NCI-H524 treated with DMSO at 0.1 percent for 48 hours (cell line): ENCODE measurements around the gene FCHO1.

Source experiments
- DNase-seq: peaks from one replicate; lab custom pipeline; 2025; lab: John Stamatoyannopoulos, UW

The FCHO1 gene

DNA sequence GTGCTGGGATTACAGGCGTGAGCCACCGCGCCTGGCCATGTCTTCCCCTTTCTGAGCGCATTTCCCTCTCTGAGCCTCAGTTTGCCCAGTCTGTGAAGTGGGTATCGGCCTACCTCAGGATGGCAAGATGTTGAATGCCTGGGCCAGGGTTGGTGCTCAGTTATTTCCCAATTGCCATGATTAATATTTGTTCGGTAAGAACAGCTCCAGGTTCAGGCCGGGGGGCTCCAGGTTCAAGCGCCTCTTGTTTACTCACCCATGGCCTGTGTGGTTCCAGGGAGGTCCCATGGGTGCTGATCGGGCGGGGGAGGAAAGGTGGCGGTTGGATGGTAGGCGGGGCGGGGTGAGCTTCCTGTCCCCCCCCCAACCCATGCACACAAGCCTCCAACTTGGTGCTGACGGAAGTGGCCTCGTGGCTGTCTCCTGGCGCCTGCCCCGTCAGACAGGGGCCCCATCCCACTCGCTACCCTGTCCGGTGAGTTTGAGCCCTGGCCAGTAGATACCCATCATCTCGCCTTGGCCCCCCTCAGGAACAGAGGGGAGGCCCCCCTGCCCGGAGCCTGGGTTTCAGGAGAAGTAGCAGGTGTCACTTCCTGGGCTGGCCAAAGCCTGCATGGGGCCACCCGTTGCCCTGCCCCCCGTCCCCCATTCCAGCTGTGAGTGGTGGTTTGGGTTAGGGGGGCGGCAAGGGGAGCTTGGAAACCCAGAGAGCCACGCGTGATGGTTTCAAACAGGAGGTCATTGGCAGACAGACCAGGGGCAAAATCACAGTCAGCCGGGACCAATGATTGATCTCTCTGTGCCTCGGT lies at the start of gene FCHO1:
FCHO1 (plus strand) TSS at position 375 of the 809 bp plus-strand sequence. CDS start 3,688 bp downstream, outside the sequence.
- DNase-seq = no peak

DNA sequence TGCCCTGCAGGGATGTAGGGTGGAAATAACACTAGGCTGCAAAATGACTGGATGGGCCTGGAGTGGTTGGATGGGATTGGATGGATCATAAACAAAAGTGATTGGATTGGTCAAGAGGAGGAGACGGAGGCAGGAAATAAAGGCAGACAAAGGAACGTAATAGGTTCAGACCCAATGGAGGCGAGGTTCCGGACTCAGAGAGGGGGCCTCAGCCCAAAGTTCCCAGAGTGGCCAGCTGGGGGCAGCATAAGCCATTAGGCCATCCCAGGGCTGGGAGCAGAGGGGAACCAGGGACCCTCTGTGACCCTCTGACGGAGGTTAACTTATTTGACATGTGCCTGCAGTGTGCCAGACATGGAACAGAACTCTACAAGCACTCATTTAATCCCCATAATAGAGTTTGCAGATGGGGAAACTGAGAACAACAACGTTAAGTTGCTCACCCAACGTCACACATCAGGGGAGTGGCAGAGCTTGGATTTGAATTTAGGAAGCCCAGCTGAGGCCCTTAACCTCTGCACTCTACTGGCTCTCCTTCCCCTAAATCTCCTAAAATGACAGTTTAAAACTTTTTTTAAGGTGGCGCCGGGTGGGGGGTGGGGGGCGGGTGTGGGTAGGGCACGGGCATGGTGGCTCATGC lies 47.3 kb upstream of the FCHO1 start:
- DNase-seq = no peak

- peak; percentile 63 for DNase-seq
Observed at GRCh38 chr19:17706750-17707181, 44.5 kb upstream of the FCHO1 start.

GRCh38 chr19:17711851-17712250 lies 39.4 kb upstream of the FCHO1 start:
- DNase-seq = no peak

DNA sequence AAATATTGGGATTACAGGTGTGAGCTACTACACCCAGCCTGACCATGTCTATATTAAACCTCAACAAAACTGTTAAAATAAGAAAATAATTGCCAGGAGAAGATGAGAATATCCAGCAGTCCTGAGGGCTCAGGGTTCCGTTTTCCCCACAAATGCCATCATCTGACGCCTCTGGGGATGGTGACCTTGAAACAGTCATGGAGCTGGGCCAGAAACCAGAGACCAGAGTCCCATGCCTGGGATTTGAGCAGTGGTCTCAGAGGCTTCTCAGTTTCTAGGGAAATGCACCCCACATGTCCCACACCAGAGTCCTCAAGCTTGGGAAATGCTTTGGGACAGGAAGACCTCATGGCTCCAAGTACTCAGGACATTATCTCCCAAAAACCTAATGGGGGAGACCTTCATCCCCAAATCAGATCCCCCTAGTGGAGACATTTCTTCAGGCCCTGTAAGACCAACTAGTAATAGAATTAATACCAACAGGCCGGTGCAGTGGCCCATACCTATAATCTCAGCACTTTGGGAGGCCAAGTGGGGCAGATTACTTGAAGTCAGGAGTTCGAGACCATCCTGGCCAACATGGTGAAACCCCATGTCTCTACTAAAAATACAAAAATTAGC lies 34.9 kb upstream of the FCHO1 start:
- no peak for DNase-seq

DNA sequence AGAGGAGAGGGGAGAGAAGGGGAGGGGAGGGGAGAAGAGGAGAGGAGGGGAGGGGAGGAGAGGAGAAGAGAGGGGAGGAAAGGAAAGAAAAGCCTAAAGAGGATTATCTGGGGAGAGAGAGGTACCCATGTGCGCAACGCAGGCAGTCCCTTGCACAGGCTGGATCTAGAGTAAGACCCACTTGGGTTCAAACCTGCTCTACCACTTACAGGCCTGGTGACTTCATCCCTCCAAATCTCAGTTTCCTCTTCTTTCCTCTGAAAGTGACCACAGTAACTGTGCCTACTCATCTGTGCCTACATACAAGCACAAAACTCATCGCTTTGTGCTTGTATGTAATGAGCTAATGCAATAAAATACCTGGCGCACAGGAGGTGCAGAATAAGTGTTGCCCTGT lies 32.7 kb upstream of the FCHO1 start:
- no peak for DNase-seq

DNA sequence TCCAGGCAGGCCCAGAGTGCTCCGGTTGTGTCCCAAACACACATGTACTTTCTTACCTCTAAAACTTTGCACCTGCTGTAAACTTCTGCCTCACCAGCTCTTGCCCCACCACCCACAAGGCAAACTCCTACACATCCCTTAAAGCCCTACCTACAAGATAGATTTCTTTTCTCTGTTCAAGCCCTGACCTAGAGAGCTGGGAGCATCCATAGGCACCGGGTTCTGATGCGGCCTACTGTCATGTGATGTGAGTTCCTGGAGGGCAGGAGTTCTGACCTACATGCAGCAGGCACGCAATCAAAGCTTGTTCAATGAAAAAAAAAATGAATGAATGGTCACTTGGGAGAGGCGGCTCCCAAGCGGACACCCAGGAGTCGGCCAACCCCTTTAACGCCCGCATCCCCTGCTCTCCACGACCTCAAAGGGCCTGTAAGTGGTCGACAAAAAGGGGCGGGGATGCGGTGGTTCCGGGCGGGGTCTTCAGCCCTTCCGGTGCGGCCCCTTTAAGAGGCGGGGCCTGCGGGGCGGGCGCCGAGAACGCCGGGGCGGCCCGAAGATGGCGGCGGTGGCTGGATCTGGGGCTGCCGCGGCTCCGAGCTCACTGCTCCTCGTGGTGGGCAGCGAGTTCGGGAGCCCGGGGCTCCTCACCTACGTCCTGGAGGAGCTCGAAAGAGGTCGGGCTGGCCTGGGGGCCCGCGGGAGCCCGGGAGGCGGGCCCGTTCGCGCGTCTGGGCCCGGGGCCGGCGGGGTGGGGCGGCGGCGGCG lies 32.1 kb upstream of the FCHO1 start, which contains the start of gene MAP1S:
MAP1S (plus strand) TSS at position 534 of the 765 bp plus-strand sequence; CDS start at position 557, 23 bp downstream.
- no peak for DNase-seq

DNA sequence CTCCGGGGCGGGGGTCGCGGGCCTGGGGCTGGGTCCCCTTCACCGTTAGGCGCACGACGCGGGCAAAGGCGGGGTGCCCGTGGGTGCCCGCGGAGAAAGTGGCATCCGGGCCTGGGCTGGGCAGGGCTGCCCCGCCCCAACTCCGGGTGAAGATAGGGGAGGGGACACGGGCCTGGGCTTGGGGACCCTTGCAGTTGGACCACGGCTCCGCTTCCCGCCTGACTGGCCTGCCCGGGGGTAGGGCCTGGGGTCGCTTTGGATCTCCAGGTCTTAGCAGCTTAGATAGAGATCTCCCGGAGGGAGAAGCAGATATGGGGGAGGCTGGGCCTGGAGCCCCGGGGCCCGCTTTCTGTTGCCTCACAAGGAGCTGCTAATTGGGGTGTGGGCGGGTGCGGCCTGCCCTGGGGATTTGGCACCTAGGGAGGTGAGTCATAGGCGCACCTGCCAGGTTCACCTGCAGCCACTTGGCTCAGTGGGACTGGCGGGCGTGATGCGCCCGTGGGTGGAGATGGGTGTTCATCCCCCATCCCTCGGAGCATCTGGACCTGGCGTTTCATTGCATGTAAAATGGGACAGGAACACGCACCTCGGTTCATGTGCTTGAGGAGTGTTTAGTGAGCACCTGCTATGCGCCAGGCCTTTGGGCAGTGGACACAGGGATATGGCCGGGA lies 31.4 kb upstream of the FCHO1 start:
- DNase-seq = no peak

- DNase-seq = no peak
Observed at GRCh38 chr19:17720440-17720839, 30.8 kb upstream of the FCHO1 start.

DNA sequence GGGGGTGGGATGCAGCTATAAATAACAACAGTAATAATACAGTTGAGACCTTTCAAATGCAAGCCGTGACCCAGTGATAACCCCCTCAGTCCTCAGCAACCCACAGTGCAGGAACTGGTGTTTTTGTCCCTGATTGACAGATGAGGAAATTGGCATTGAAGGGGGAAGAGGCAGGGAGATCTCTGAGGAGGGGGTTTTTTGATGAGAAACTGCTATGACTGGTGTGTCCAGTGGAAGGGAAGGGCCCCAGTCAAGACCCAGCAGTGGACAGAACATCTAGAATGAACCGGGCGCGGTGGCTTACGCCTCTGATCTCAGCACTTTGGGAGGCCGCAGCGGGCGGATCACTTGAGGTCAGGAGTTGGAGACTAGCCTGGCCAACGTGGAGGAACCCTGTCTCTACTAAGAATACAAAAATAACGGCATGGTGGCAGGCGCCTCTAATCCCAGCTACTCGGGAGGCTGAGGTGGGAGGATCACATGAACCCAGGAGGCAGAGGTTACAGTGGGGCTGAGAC lies 30.1 kb upstream of the FCHO1 start:
- DNase-seq = no peak

DNA sequence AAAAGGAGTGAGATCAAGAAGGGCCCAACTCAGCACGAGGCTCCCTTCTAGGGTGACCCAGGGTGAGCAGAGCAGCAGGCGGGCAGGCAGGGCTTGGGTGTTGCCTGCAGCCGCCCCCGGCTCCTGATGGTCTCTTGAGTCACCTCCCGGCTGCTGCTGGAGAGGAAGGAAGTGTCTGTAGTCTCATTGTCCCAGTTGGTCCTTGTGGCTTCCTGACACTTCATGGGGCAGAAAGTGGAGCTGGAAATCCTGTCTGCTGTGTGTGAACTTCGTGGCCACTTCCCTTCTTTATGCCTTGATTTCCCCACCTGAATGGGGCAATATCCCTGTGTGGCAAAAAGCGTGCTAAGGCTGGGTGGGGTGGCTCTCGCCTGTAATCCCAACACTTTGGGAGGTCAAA lies 29.5 kb upstream of the FCHO1 start:
- no peak for DNase-seq

- DNase-seq = no peak
Observed at GRCh38 chr19:17722655-17723240, 28.5 kb upstream of the FCHO1 start.

GRCh38 chr19:17724655-17725054 lies 26.6 kb upstream of the FCHO1 start:
- DNase-seq = no peak

DNA sequence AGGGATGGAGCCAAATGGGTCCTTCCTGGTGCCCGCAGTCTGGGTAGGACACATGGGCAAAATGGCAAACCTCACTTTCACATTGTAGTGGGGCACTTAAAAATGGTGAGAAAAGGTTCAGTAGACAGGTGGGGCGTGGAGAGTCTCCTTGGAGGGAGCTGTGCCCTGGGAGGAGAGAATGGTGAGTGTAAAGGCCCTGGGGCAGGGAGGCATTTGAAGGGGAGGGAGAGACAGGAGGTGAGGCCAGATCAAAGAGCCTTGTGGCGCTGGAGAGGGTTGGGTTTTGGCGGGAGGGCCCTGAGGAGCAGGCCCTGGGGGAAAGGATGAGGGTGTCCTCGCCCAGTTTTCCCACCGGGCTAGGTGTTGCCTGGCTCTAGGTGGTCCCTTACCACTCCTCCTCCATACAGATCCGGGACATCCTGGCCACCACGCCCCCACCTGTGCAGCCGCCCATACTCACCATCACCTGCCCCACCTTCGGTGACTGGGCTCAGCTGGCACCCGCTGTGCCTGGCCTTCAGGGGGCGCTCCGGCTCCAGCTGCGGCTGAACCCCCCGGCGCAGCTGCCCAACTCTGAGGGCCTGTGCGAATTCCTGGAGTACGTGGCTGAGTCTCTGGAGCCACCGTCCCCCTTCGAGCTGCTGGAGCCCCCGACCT lies 25.7 kb upstream of the FCHO1 start:
- DNase-seq = no peak

DNA sequence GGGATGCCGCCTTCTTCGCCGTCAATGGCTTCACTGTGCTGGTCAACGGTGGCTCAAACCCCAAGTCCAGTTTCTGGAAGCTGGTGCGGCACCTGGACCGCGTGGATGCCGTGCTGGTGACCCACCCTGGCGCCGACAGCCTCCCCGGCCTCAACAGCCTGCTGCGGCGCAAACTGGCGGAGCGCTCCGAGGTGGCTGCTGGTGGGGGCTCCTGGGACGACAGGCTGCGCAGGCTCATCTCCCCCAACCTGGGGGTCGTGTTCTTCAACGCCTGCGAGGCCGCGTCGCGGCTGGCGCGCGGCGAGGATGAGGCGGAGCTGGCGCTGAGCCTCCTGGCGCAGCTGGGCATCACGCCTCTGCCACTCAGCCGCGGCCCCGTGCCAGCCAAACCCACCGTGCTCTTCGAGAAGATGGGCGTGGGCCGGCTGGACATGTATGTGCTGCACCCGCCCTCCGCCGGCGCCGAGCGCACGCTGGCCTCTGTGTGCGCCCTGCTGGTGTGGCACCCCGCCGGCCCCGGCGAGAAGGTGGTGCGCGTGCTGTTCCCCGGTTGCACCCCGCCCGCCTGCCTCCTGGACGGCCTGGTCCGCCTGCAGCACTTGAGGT lies 25.0 kb upstream of the FCHO1 start:
- no peak for DNase-seq

GRCh38 chr19:17726964-17727773 lies 24.1 kb upstream of the FCHO1 start:
- DNase-seq = no peak

- no peak for DNase-seq
Observed at GRCh38 chr19:17727843-17728242, 23.4 kb upstream of the FCHO1 start.

GRCh38 chr19:17733127-17733526 lies 18.1 kb upstream of the FCHO1 start:
- no peak for DNase-seq

GRCh38 chr19:17734146-17734545 lies 17.1 kb upstream of the FCHO1 start:
- DNase-seq = no peak
